ENCODE measurements around the gene C1orf146.

DNA sequence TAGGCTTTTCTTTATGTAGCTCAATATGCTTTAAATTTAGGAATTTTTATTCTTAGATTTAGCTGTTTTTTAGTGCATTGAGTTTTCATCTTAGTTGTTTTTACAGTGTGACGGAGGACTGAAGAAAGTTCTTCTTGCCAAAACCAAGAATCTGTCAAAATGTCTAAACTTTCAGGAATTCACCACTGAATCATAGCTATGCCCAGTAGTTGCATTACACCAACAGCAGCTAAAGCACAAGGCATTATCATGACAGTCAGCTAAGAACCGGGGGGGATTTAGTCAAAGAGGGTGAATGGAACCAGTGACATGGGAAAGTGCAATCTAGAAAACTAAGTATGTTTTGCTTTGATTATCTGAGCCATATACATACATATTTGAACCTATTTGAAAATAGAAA is 6.5 kb upstream of the C1orf146 start:
- TF ChIP-seq, protein P1, sequence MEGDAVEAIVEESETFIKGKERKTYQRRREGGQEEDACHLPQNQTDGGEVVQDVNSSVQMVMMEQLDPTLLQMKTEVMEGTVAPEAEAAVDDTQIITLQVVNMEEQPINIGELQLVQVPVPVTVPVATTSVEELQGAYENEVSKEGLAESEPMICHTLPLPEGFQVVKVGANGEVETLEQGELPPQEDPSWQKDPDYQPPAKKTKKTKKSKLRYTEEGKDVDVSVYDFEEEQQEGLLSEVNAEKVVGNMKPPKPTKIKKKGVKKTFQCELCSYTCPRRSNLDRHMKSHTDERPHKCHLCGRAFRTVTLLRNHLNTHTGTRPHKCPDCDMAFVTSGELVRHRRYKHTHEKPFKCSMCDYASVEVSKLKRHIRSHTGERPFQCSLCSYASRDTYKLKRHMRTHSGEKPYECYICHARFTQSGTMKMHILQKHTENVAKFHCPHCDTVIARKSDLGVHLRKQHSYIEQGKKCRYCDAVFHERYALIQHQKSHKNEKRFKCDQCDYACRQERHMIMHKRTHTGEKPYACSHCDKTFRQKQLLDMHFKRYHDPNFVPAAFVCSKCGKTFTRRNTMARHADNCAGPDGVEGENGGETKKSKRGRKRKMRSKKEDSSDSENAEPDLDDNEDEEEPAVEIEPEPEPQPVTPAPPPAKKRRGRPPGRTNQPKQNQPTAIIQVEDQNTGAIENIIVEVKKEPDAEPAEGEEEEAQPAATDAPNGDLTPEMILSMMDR (IDR thresholded peaks at IDR 0.05) = no peak
- TF ChIP-seq POLR2AphosphoS5 (IDR thresholded peaks at IDR 0.05) (no peak), EP300 (IDR thresholded peaks at IDR 0.05; ENCODE audit: low read depth) (no peak), POLR2A (IDR thresholded peaks at IDR 0.05) (no peak)

Measured in transverse colon (tissue), 4 donors.